Measurements from ENCODE around the gene VAV3. TPM values are rescaled to one million over a fixed set of nuclear protein-coding genes. Genes with fewer than 3 reads are reported as not detected.
A peak's percentile ranks its signal among the peaks of the same experiment; 100 is the strongest.

VAV3 gene
- total and polyA plus RNA-seq, 9 donors: 3.1 to 5.5 (median 4.1) TPM

GRCh38 chr1:107824946-107825345, 140.0 kb downstream of the VAV3 start:
- Histone ChIP-seq H3K36me3 (ENCODE audit: control insufficient read depth, insufficient read depth, low read length) (no peaks in the 10 kb centered on the region), H3K27ac (ENCODE audit: low read length) (no peak overlapping the region), H3K4me1 (ENCODE audit: control insufficient read depth, insufficient read depth, low read length) (no peaks in the 10 kb centered on the region), H3K4me3 (ENCODE audit: low read length) (no peak overlapping the region), H3K27me3 (ENCODE audit: control insufficient read depth, insufficient read depth, low read length) (no peaks in the 10 kb centered on the region), H3K9me3 (replicated peaks; ENCODE audit: control insufficient read depth, low read depth, low read length) (no peaks in the 10 kb centered on the region)
- DNase-seq: no peak
- no CpG with 5 or more reads among the region's 2 CpGs for WGBS (ENCODE audit: insufficient coverage)

- WGBS (ENCODE audit: insufficient coverage): 76% methylated on average over 3 of the region's 4 CpGs
Measured at GRCh38 chr1:107821340-107821739, 143.6 kb downstream of the VAV3 start.

GRCh38 chr1:107820801-107821200, 144.2 kb downstream of the VAV3 start:
- Histone ChIP-seq H3K4me1 (ENCODE audit: control insufficient read depth, insufficient read depth, low read length) (peaks cover 2% of the 10 kb centered on the region), H3K36me3 (ENCODE audit: control insufficient read depth, insufficient read depth, low read length) (no peaks in the 10 kb centered on the region), H3K27ac (ENCODE audit: low read length) (no peak overlapping the region), H3K4me3 (ENCODE audit: low read length) (no peak overlapping the region), H3K27me3 (ENCODE audit: control insufficient read depth, insufficient read depth, low read length) (no peaks in the 10 kb centered on the region), H3K9me3 (replicated peaks; ENCODE audit: control insufficient read depth, low read depth, low read length) (no peaks in the 10 kb centered on the region)
- DNase-seq: no peak

More at GRCh38 chr1:107821340-107821739, 143.6 kb downstream of the VAV3 start:
- no peak overlapping the region for H3K27ac ChIP-seq (ENCODE audit: low read length)
- no peaks in the 10 kb centered on the region for H3K36me3 ChIP-seq (ENCODE audit: control insufficient read depth, insufficient read depth, low read length)
- H3K4me3 ChIP-seq (ENCODE audit: low read length): no peak overlapping the region
- H3K4me1 ChIP-seq (ENCODE audit: control insufficient read depth, insufficient read depth, low read length): peaks cover 2% of the 10 kb centered on the region
- no peak for DNase-seq
- no peaks in the 10 kb centered on the region for H3K27me3 ChIP-seq (ENCODE audit: control insufficient read depth, insufficient read depth, low read length)
- H3K9me3 ChIP-seq (replicated peaks; ENCODE audit: control insufficient read depth, low read depth, low read length): no peaks in the 10 kb centered on the region

- no CpG with 5 or more reads among the region's 2 CpGs for WGBS (ENCODE audit: insufficient coverage)
Measured at GRCh38 chr1:107817935-107818334, 147.0 kb downstream of the VAV3 start.

GRCh38 chr1:107817206-107817605, 147.8 kb downstream of the VAV3 start:
- Histone ChIP-seq H3K36me3 (ENCODE audit: control insufficient read depth, insufficient read depth, low read length) (no peaks in the 10 kb centered on the region), H3K9me3 (replicated peaks; ENCODE audit: control insufficient read depth, low read depth, low read length) (no peaks in the 10 kb centered on the region), H3K4me1 (ENCODE audit: control insufficient read depth, insufficient read depth, low read length) (peaks cover 2% of the 10 kb centered on the region), H3K27me3 (ENCODE audit: control insufficient read depth, insufficient read depth, low read length) (no peaks in the 10 kb centered on the region), H3K27ac (ENCODE audit: low read length) (no peak overlapping the region), H3K4me3 (ENCODE audit: low read length) (no peak overlapping the region)
- WGBS (ENCODE audit: insufficient coverage): 83% methylated on average over 1 of the region's 1 CpG
- DNase-seq: no peak

More at GRCh38 chr1:107817935-107818334, 147.0 kb downstream of the VAV3 start:
- H3K27ac ChIP-seq (ENCODE audit: low read length): no peak overlapping the region
- H3K27me3 ChIP-seq (ENCODE audit: control insufficient read depth, insufficient read depth, low read length): no peaks in the 10 kb centered on the region
- H3K4me1 ChIP-seq (ENCODE audit: control insufficient read depth, insufficient read depth, low read length): peaks cover 2% of the 10 kb centered on the region
- H3K4me3 ChIP-seq (ENCODE audit: low read length): no peak overlapping the region
- no peaks in the 10 kb centered on the region for H3K36me3 ChIP-seq (ENCODE audit: control insufficient read depth, insufficient read depth, low read length)
- H3K9me3 ChIP-seq (replicated peaks; ENCODE audit: control insufficient read depth, low read depth, low read length): no peaks in the 10 kb centered on the region
- DNase-seq: peak; percentile 8

GRCh38 chr1:107810291-107810951, 154.6 kb downstream of the VAV3 start:
- H3K27ac ChIP-seq (ENCODE audit: low read length): no peak overlapping the region
- no CpG with 5 or more reads among the region's 2 CpGs for WGBS (ENCODE audit: insufficient coverage)
- no peaks in the 10 kb centered on the region for H3K4me1 ChIP-seq (ENCODE audit: control insufficient read depth, insufficient read depth, low read length)
- no peaks in the 10 kb centered on the region for H3K27me3 ChIP-seq (ENCODE audit: control insufficient read depth, insufficient read depth, low read length)
- no peak overlapping the region for H3K4me3 ChIP-seq (ENCODE audit: low read length)
- no peak for DNase-seq
- H3K36me3 ChIP-seq (ENCODE audit: control insufficient read depth, insufficient read depth, low read length): no peaks in the 10 kb centered on the region
- no peaks in the 10 kb centered on the region for H3K9me3 ChIP-seq (replicated peaks; ENCODE audit: control insufficient read depth, low read depth, low read length)

- Histone ChIP-seq H3K4me3 (ENCODE audit: low read length) (no peak overlapping the region), H3K9me3 (replicated peaks; ENCODE audit: control insufficient read depth, low read depth, low read length) (no peaks in the 10 kb centered on the region), H3K27ac (ENCODE audit: low read length) (no peak overlapping the region), H3K27me3 (ENCODE audit: control insufficient read depth, insufficient read depth, low read length) (no peaks in the 10 kb centered on the region), H3K4me1 (ENCODE audit: control insufficient read depth, insufficient read depth, low read length) (no peaks in the 10 kb centered on the region), H3K36me3 (ENCODE audit: control insufficient read depth, insufficient read depth, low read length) (no peaks in the 10 kb centered on the region)
- no CpG with 5 or more reads among the region's 3 CpGs for WGBS (ENCODE audit: insufficient coverage)
- no peak for DNase-seq
Measured at GRCh38 chr1:107807855-107808254, 157.1 kb downstream of the VAV3 start.

GRCh38 chr1:107807405-107807804, 157.6 kb downstream of the VAV3 start:
- 56% methylated on average over 1 of the region's 1 CpG for WGBS (ENCODE audit: insufficient coverage)

GRCh38 chr1:107806902-107807301, 158.1 kb downstream of the VAV3 start:
- WGBS (ENCODE audit: insufficient coverage): no CpG with 5 or more reads among the region's 4 CpGs
- Histone ChIP-seq H3K27ac (ENCODE audit: low read length) (no peak overlapping the region), H3K4me3 (ENCODE audit: low read length) (no peak overlapping the region), H3K9me3 (replicated peaks; ENCODE audit: control insufficient read depth, low read depth, low read length) (no peaks in the 10 kb centered on the region), H3K4me1 (ENCODE audit: control insufficient read depth, insufficient read depth, low read length) (no peaks in the 10 kb centered on the region), H3K27me3 (ENCODE audit: control insufficient read depth, insufficient read depth, low read length) (no peaks in the 10 kb centered on the region), H3K36me3 (ENCODE audit: control insufficient read depth, insufficient read depth, low read length) (no peaks in the 10 kb centered on the region)
- DNase-seq: no peak

More at GRCh38 chr1:107807405-107807804, 157.6 kb downstream of the VAV3 start:
- Histone ChIP-seq H3K9me3 (replicated peaks; ENCODE audit: control insufficient read depth, low read depth, low read length) (no peaks in the 10 kb centered on the region), H3K4me1 (ENCODE audit: control insufficient read depth, insufficient read depth, low read length) (no peaks in the 10 kb centered on the region), H3K27me3 (ENCODE audit: control insufficient read depth, insufficient read depth, low read length) (no peaks in the 10 kb centered on the region), H3K27ac (ENCODE audit: low read length) (no peak overlapping the region), H3K36me3 (ENCODE audit: control insufficient read depth, insufficient read depth, low read length) (no peaks in the 10 kb centered on the region), H3K4me3 (ENCODE audit: low read length) (no peak overlapping the region)
- no peak for DNase-seq

GRCh38 chr1:107804741-107805140, 160.2 kb downstream of the VAV3 start:
- no peak overlapping the region for H3K27ac ChIP-seq (ENCODE audit: low read length)
- no peaks in the 10 kb centered on the region for H3K27me3 ChIP-seq (ENCODE audit: control insufficient read depth, insufficient read depth, low read length)
- H3K9me3 ChIP-seq (replicated peaks; ENCODE audit: control insufficient read depth, low read depth, low read length): no peaks in the 10 kb centered on the region
- no peak overlapping the region for H3K4me3 ChIP-seq (ENCODE audit: low read length)
- no peaks in the 10 kb centered on the region for H3K4me1 ChIP-seq (ENCODE audit: control insufficient read depth, insufficient read depth, low read length)
- DNase-seq: no peak
- H3K36me3 ChIP-seq (ENCODE audit: control insufficient read depth, insufficient read depth, low read length): no peaks in the 10 kb centered on the region
- WGBS (ENCODE audit: insufficient coverage): no CpG with 5 or more reads among the region's 1 CpG

GRCh38 chr1:107804134-107804533, 160.8 kb downstream of the VAV3 start:
- no CpG with 5 or more reads among the region's 1 CpG for WGBS (ENCODE audit: insufficient coverage)
- Histone ChIP-seq H3K27me3 (ENCODE audit: control insufficient read depth, insufficient read depth, low read length) (no peaks in the 10 kb centered on the region), H3K4me3 (ENCODE audit: low read length) (no peak overlapping the region), H3K9me3 (replicated peaks; ENCODE audit: control insufficient read depth, low read depth, low read length) (no peaks in the 10 kb centered on the region), H3K27ac (ENCODE audit: low read length) (no peak overlapping the region), H3K4me1 (ENCODE audit: control insufficient read depth, insufficient read depth, low read length) (no peaks in the 10 kb centered on the region), H3K36me3 (ENCODE audit: control insufficient read depth, insufficient read depth, low read length) (no peaks in the 10 kb centered on the region)
- DNase-seq: no peak
